ENCODE measurements around the gene CSF3R. TPM values are rescaled to one million over a fixed set of nuclear protein-coding genes. Genes with fewer than 3 reads are reported as not detected.
"Not testable (repeated sequence)": the region's sequence is repeated elsewhere in the genome, so short reads cannot be mapped to it uniquely, and the experiment has no call there.

The CSF3R gene
- total RNA-seq, 1 donor from 2014 or later: 0.20 TPM

DNA sequence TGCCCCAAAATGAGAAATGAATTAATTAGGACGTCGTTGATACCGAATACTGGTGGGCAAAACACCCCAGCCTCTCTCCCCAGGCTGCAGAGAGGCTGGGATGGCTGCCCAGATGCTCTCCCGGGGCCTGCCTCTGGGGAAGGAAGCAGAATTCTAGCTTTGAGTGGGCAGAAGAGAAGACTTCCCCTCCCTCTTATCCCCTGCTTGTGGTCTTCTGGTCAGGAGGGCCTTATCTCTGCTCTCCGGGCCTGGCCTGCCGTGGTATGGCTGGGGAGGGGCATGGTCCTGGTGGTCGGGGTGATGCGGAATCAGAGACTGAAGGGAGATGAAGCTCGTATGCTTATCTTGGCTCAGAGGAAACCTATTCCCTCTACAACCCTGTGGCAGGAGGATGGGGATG lies 9.8 kb upstream of the CSF3R start:
- no peaks in the 10 kb centered on the region for H3K9me3 ChIP-seq (ENCODE audit: insufficient read depth, low read depth, low read length)
- no peaks in the 10 kb centered on the region for H3K36me3 Mint-ChIP-seq (ENCODE audit: low read depth, unreplicated experiment)
- TF ChIP-seq, protein P1, sequence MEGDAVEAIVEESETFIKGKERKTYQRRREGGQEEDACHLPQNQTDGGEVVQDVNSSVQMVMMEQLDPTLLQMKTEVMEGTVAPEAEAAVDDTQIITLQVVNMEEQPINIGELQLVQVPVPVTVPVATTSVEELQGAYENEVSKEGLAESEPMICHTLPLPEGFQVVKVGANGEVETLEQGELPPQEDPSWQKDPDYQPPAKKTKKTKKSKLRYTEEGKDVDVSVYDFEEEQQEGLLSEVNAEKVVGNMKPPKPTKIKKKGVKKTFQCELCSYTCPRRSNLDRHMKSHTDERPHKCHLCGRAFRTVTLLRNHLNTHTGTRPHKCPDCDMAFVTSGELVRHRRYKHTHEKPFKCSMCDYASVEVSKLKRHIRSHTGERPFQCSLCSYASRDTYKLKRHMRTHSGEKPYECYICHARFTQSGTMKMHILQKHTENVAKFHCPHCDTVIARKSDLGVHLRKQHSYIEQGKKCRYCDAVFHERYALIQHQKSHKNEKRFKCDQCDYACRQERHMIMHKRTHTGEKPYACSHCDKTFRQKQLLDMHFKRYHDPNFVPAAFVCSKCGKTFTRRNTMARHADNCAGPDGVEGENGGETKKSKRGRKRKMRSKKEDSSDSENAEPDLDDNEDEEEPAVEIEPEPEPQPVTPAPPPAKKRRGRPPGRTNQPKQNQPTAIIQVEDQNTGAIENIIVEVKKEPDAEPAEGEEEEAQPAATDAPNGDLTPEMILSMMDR (IDR thresholded peaks at IDR 0.05; ENCODE audit: insufficient read depth, low read depth, low read length): no peak
- TF ChIP-seq EZH2 (IDR thresholded peaks at IDR 0.05; ENCODE audit: insufficient read depth, low read length): no peak
- H4K20me1 ChIP-seq (ENCODE audit: insufficient read depth, low read length): no peaks in the 10 kb centered on the region
- H3K4me3 Mint-ChIP-seq (ENCODE audit: unreplicated experiment): no peak overlapping the region
- H3K27me3 ChIP-seq (ENCODE audit: insufficient read depth, low read length): no peaks in the 10 kb centered on the region
- no peak overlapping the region for H2AFZ ChIP-seq (ENCODE audit: low read depth, low read length)
- no peak overlapping the region for H3K4me3 ChIP-seq (ENCODE audit: insufficient read depth, low read depth, low read length)
- no peaks in the 10 kb centered on the region for H3K4me1 ChIP-seq (ENCODE audit: insufficient read depth, low read length)
- H3K27ac ChIP-seq (ENCODE audit: low read depth, low read length): no peak overlapping the region
- no peak overlapping the region for H3K9ac ChIP-seq (ENCODE audit: low read length)
- H3K27ac Mint-ChIP-seq (ENCODE audit: unreplicated experiment): no peak overlapping the region
- peaks cover 12% of the 10 kb centered on the region for H3K27me3 Mint-ChIP-seq (ENCODE audit: low read depth, unreplicated experiment)
- H3K4me2 ChIP-seq (ENCODE audit: low read length): no peak overlapping the region
- no peaks in the 10 kb centered on the region for H3K4me1 Mint-ChIP-seq (ENCODE audit: low read depth, unreplicated experiment)
- no peak for FAIRE-seq
- H3K9me3 Mint-ChIP-seq (ENCODE audit: unreplicated experiment): peaks cover 3% of the 10 kb centered on the region
- no peaks in the 10 kb centered on the region for H3K36me3 ChIP-seq (ENCODE audit: insufficient read depth, low read length)
- no peak for DNase-seq (ENCODE audit: low read depth)
- no peaks in the 10 kb centered on the region for H3K79me2 ChIP-seq (ENCODE audit: insufficient read depth, low read length)

DNA sequence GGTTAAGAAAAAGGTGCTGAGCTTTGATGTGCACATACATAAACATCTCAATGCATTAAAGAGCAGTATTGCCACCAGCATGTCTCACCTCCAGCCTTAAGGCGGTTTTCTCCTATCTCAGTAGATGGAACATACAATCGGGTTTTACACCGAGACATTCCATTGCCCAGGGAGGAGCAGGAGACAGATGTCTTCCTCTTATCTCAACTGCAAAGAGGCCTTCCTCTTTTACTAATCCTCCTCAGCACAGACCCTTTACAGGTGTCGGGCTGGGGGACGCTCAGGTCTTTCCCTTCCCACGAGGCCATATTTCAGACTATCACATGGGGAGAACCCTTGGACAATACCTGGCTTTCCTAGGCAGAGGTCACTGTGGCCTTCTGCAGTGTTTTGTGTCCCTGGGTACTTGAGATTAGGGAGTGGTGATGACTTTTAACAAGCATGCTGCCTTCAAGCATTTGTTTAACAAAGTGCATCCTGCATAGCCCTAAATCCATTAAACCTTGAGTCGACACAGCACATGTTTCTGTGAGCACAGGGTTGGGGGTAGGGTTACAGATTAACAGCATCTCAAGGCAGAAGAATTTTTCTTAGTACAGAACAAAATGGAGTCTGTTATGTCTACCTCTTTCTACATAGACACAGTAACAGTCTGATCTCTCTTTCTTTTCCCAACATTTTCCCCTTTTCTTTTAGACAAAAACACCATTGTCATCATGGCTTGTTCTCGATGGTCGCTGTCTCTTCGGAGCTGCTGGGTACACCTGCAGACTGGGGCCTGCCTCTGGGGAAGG lies 6.7 kb upstream of the CSF3R start:
- not testable (repeated sequence) for H3K4me3 Mint-ChIP-seq (ENCODE audit: unreplicated experiment); H3K27me3 ChIP-seq (ENCODE audit: insufficient read depth, low read length); H3K9ac ChIP-seq (ENCODE audit: low read length); H3K4me1 Mint-ChIP-seq (ENCODE audit: low read depth, unreplicated experiment); H3K79me2 ChIP-seq (ENCODE audit: insufficient read depth, low read length); H3K27ac ChIP-seq (ENCODE audit: low read depth, low read length); H3K9me3 Mint-ChIP-seq (ENCODE audit: unreplicated experiment); H4K20me1 ChIP-seq (ENCODE audit: insufficient read depth, low read length); H2AFZ ChIP-seq (ENCODE audit: low read depth, low read length); H3K4me3 ChIP-seq (ENCODE audit: insufficient read depth, low read depth, low read length); H3K27ac Mint-ChIP-seq (ENCODE audit: unreplicated experiment); H3K4me2 ChIP-seq (ENCODE audit: low read length); H3K9me3 ChIP-seq (ENCODE audit: insufficient read depth, low read depth, low read length); DNase-seq (ENCODE audit: low read depth); H3K4me1 ChIP-seq (ENCODE audit: insufficient read depth, low read length); FAIRE-seq; H3K36me3 Mint-ChIP-seq (ENCODE audit: low read depth, unreplicated experiment); H3K36me3 ChIP-seq (ENCODE audit: insufficient read depth, low read length)
- peaks cover 11% of the 10 kb centered on the region for H3K27me3 Mint-ChIP-seq (ENCODE audit: low read depth, unreplicated experiment)

DNA sequence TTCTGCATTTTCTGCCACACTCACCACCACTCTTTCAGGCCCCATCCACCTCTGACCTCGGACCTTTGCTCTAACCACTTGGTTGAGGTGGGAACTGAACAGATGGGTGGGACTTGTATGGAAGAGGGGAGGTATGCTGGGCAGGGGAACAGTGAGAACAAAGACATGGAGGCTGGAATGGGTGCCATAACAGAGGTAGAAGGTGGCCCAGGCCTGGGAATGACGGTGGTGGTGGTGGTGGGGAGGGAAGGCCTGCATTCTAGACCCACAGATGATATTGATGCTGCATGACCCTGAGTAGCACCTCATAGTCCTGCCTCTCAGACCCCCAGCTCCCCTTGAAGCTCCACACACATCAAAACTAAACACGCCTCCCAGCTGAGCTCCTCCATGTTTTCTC lies 5.2 kb upstream of the CSF3R start:
- H3K36me3 ChIP-seq (ENCODE audit: insufficient read depth, low read length): no peaks in the 10 kb centered on the region
- Mint-ChIP-seq H3K36me3 (ENCODE audit: low read depth, unreplicated experiment) (no peaks in the 10 kb centered on the region), H3K27me3 (ENCODE audit: low read depth, unreplicated experiment) (peaks cover 3% of the 10 kb centered on the region), H3K27ac (ENCODE audit: unreplicated experiment) (no peak overlapping the region), H3K4me3 (ENCODE audit: unreplicated experiment) (no peak overlapping the region), H3K9me3 (ENCODE audit: unreplicated experiment) (no peaks in the 10 kb centered on the region), H3K4me1 (ENCODE audit: low read depth, unreplicated experiment) (no peaks in the 10 kb centered on the region)
- no peak for FAIRE-seq
- peaks cover 9% of the 10 kb centered on the region for H3K27me3 ChIP-seq (ENCODE audit: insufficient read depth, low read length)
- no peaks in the 10 kb centered on the region for H3K4me1 ChIP-seq (ENCODE audit: insufficient read depth, low read length)
- no peak overlapping the region for H3K27ac ChIP-seq (ENCODE audit: low read depth, low read length)
- H3K9me3 ChIP-seq (ENCODE audit: insufficient read depth, low read depth, low read length): no peaks in the 10 kb centered on the region
- H3K4me2 ChIP-seq (ENCODE audit: low read length): no peak overlapping the region
- no peak overlapping the region for H3K4me3 ChIP-seq (ENCODE audit: insufficient read depth, low read depth, low read length)
- DNase-seq (ENCODE audit: low read depth): no peak
- H3K79me2 ChIP-seq (ENCODE audit: insufficient read depth, low read length): no peaks in the 10 kb centered on the region
- no peaks in the 10 kb centered on the region for H4K20me1 ChIP-seq (ENCODE audit: insufficient read depth, low read length)
- no peak overlapping the region for H2AFZ ChIP-seq (ENCODE audit: low read depth, low read length)
- TF ChIP-seq, protein P1 (IDR thresholded peaks at IDR 0.05; ENCODE audit: insufficient read depth, low read depth, low read length): no peak
- TF ChIP-seq EZH2 (IDR thresholded peaks at IDR 0.05; ENCODE audit: insufficient read depth, low read length): no peak
- H3K9ac ChIP-seq (ENCODE audit: low read length): no peak overlapping the region

DNA sequence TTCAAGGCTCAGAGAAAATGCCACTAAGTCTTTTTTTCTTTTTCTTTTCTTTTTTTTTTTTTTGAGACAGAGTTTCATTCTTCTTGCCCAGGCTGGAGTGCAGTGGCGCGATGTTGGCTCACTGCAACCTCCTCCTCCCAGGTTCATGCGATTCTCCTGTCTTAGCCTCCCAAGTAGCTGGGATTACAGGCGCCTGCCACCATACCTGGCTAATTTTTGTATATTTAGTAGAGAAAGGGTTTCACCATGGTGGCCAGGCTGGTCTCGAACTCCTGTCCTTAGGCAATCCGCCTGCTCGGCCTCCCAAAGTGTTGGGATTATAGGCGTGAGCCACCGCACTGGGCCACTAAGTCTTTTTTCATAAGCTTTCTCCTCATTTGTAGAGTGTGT lies 4.6 kb upstream of the CSF3R start:
- DNase-seq (ENCODE audit: low read depth); H3K4me2 ChIP-seq (ENCODE audit: low read length); H3K36me3 ChIP-seq (ENCODE audit: insufficient read depth, low read length); H3K36me3 Mint-ChIP-seq (ENCODE audit: low read depth, unreplicated experiment); H3K4me1 ChIP-seq (ENCODE audit: insufficient read depth, low read length); H3K9ac ChIP-seq (ENCODE audit: low read length); H3K27ac Mint-ChIP-seq (ENCODE audit: unreplicated experiment); H3K4me1 Mint-ChIP-seq (ENCODE audit: low read depth, unreplicated experiment); H3K9me3 ChIP-seq (ENCODE audit: insufficient read depth, low read depth, low read length); H2AFZ ChIP-seq (ENCODE audit: low read depth, low read length); H3K9me3 Mint-ChIP-seq (ENCODE audit: unreplicated experiment); H3K27me3 Mint-ChIP-seq (ENCODE audit: low read depth, unreplicated experiment); H3K4me3 Mint-ChIP-seq (ENCODE audit: unreplicated experiment); H3K27ac ChIP-seq (ENCODE audit: low read depth, low read length); H3K79me2 ChIP-seq (ENCODE audit: insufficient read depth, low read length); H4K20me1 ChIP-seq (ENCODE audit: insufficient read depth, low read length); FAIRE-seq; H3K27me3 ChIP-seq (ENCODE audit: insufficient read depth, low read length); H3K4me3 ChIP-seq (ENCODE audit: insufficient read depth, low read depth, low read length): not testable (repeated sequence)

Data from astrocyte (in vitro differentiated cells and primary cell).